Measurements from ENCODE around the gene APOL3. TPM values are rescaled to one million over a fixed set of nuclear protein-coding genes. Genes with fewer than 3 reads are reported as not detected.

Gene APOL3
- total RNA-seq, 1 donor from 2014 or later, result 2.3 TPM

DNA sequence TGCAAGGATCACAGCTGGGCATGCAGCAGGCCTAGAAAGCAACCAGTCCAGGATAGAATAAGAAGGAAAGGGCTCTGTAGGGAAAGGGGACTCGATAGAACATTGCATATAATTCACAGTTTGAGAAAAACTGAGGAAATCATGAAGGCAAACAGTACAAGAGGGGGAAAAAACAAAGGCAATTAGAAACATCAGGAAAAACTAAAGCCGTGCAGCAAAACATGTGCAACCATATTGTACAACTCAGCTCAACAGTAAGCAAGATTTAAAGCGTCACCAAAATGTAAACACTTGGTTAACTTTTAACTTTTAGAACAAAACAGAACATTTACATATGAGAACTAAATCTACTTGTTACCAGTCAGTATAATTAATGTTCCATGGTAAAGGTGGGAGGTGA lies 8.5 kb downstream of the APOL3 start:
- no peak overlapping the region for H3K4me2 ChIP-seq (ENCODE audit: low read length)
- no peak for DNase-seq (ENCODE audit: low read depth)
- no peaks in the 10 kb centered on the region for H3K36me3 ChIP-seq (ENCODE audit: insufficient read depth, low read length)
- no peaks in the 10 kb centered on the region for H3K9me3 ChIP-seq (ENCODE audit: insufficient read depth, low read depth, low read length)
- H3K4me3 ChIP-seq (ENCODE audit: insufficient read depth, low read depth, low read length), result no peak overlapping the region
- Mint-ChIP-seq H3K4me3 (ENCODE audit: unreplicated experiment) (no peak overlapping the region), H3K27ac (ENCODE audit: unreplicated experiment) (no peak overlapping the region), H3K4me1 (ENCODE audit: low read depth, unreplicated experiment) (peaks cover 17% of the 10 kb centered on the region), H3K36me3 (ENCODE audit: low read depth, unreplicated experiment) (no peaks in the 10 kb centered on the region), H3K9me3 (ENCODE audit: unreplicated experiment) (peaks cover 10% of the 10 kb centered on the region), H3K27me3 (ENCODE audit: low read depth, unreplicated experiment) (no peaks in the 10 kb centered on the region)
- peaks cover 9% of the 10 kb centered on the region for H3K4me1 ChIP-seq (ENCODE audit: insufficient read depth, low read length)
- no peak overlapping the region for H3K9ac ChIP-seq (ENCODE audit: low read length)
- TF ChIP-seq, protein P1, sequence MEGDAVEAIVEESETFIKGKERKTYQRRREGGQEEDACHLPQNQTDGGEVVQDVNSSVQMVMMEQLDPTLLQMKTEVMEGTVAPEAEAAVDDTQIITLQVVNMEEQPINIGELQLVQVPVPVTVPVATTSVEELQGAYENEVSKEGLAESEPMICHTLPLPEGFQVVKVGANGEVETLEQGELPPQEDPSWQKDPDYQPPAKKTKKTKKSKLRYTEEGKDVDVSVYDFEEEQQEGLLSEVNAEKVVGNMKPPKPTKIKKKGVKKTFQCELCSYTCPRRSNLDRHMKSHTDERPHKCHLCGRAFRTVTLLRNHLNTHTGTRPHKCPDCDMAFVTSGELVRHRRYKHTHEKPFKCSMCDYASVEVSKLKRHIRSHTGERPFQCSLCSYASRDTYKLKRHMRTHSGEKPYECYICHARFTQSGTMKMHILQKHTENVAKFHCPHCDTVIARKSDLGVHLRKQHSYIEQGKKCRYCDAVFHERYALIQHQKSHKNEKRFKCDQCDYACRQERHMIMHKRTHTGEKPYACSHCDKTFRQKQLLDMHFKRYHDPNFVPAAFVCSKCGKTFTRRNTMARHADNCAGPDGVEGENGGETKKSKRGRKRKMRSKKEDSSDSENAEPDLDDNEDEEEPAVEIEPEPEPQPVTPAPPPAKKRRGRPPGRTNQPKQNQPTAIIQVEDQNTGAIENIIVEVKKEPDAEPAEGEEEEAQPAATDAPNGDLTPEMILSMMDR (IDR thresholded peaks at IDR 0.05; ENCODE audit: insufficient read depth, low read depth, low read length), result no peak
- no peak for TF ChIP-seq EZH2 (IDR thresholded peaks at IDR 0.05; ENCODE audit: insufficient read depth, low read length)
- H2AFZ ChIP-seq (ENCODE audit: low read depth, low read length), result no peak overlapping the region
- no peak overlapping the region for H3K27ac ChIP-seq (ENCODE audit: low read depth, low read length)
- H3K79me2 ChIP-seq (ENCODE audit: insufficient read depth, low read length), result no peaks in the 10 kb centered on the region
- peaks cover 6% of the 10 kb centered on the region for H3K27me3 ChIP-seq (ENCODE audit: insufficient read depth, low read length)
- FAIRE-seq, result no peak
- no peaks in the 10 kb centered on the region for H4K20me1 ChIP-seq (ENCODE audit: insufficient read depth, low read length)

DNA sequence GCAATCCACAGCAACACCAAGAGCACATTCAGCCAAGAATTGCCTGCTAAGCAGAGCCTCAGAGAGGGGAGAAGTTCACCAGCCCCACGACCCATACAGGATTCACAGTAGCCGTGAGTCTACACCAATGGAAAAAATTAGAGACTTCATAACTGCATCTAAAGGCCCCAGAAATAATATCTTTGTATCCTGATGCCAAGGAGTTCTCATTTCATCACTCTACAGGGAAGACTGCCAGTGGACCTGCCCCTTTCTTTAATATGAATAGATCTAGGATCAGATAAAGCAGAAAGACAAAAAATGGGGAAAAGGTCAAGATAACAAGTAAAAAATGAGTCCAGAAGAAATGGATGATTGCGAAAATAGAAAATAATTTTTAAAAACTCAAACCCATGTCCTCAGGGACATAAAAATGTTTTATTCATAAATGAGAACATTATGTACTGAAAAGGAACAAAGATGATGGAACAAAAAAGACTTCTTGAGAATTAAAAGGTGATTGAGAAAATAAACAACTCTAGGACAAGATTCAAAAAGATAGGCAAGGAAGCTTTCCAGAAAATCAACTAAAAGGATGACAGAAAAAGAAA lies 9.5 kb downstream of the APOL3 start:
- Mint-ChIP-seq H3K9me3 (ENCODE audit: unreplicated experiment) (peaks cover 10% of the 10 kb centered on the region), H3K27me3 (ENCODE audit: low read depth, unreplicated experiment) (no peaks in the 10 kb centered on the region), H3K4me1 (ENCODE audit: low read depth, unreplicated experiment) (peaks cover 9% of the 10 kb centered on the region), H3K36me3 (ENCODE audit: low read depth, unreplicated experiment) (no peaks in the 10 kb centered on the region), H3K27ac (ENCODE audit: unreplicated experiment) (no peak overlapping the region), H3K4me3 (ENCODE audit: unreplicated experiment) (no peak overlapping the region)
- Histone ChIP-seq H3K9ac (ENCODE audit: low read length) (no peak overlapping the region), H3K4me3 (ENCODE audit: insufficient read depth, low read depth, low read length) (no peak overlapping the region), H3K36me3 (ENCODE audit: insufficient read depth, low read length) (no peaks in the 10 kb centered on the region), H3K27me3 (ENCODE audit: insufficient read depth, low read length) (peaks cover 6% of the 10 kb centered on the region), H3K9me3 (ENCODE audit: insufficient read depth, low read depth, low read length) (no peaks in the 10 kb centered on the region), H3K27ac (ENCODE audit: low read depth, low read length) (no peak overlapping the region), H2AFZ (ENCODE audit: low read depth, low read length) (no peak overlapping the region), H3K79me2 (ENCODE audit: insufficient read depth, low read length) (no peaks in the 10 kb centered on the region), H3K4me1 (ENCODE audit: insufficient read depth, low read length) (peaks cover under 1% of the 10 kb centered on the region), H4K20me1 (ENCODE audit: insufficient read depth, low read length) (no peaks in the 10 kb centered on the region), H3K4me2 (ENCODE audit: low read length) (no peak overlapping the region)
- no peak for DNase-seq (ENCODE audit: low read depth)
- no peak for TF ChIP-seq EZH2 (IDR thresholded peaks at IDR 0.05; ENCODE audit: insufficient read depth, low read length)
- TF ChIP-seq, protein P1 (IDR thresholded peaks at IDR 0.05; ENCODE audit: insufficient read depth, low read depth, low read length), result no peak
- no peak for FAIRE-seq

DNA sequence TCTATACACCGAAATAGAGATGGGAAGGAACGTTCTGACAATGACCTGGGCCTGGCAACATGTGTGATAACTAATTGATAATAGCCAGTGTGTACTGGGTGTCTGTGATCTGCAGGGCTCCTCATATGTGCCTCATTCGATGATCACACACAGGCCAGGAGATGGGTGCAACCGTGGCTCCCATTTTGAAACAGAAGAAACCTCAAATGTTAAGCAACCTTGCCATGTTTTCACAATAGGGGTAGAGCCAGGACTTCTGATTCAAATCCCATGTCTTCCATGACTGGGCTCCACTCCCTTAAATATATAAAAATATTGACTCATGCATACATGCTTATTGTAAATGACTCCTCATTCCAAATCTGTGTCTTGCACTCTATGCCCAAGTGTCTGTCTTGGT lies 11.1 kb downstream of the APOL3 start:
- TF ChIP-seq EZH2 (IDR thresholded peaks at IDR 0.05; ENCODE audit: insufficient read depth, low read length), result no peak
- TF ChIP-seq, protein P1 (IDR thresholded peaks at IDR 0.05; ENCODE audit: insufficient read depth, low read depth, low read length), result no peak
- H3K27ac Mint-ChIP-seq (ENCODE audit: unreplicated experiment), result no peak overlapping the region

More for the DNA sequence above, 11.1 kb downstream of the APOL3 start:
- no peak overlapping the region for H2AFZ ChIP-seq (ENCODE audit: low read depth, low read length)
- no peak overlapping the region for H3K4me2 ChIP-seq (ENCODE audit: low read length)
- H3K9me3 ChIP-seq (ENCODE audit: insufficient read depth, low read depth, low read length), result no peaks in the 10 kb centered on the region
- H3K36me3 ChIP-seq (ENCODE audit: insufficient read depth, low read length), result no peaks in the 10 kb centered on the region
- Mint-ChIP-seq H3K4me1 (ENCODE audit: low read depth, unreplicated experiment) (peaks cover 12% of the 10 kb centered on the region), H3K36me3 (ENCODE audit: low read depth, unreplicated experiment) (no peaks in the 10 kb centered on the region), H3K27me3 (ENCODE audit: low read depth, unreplicated experiment) (no peaks in the 10 kb centered on the region), H3K9me3 (ENCODE audit: unreplicated experiment) (peaks cover 10% of the 10 kb centered on the region), H3K4me3 (ENCODE audit: unreplicated experiment) (no peak overlapping the region)
- H3K27me3 ChIP-seq (ENCODE audit: insufficient read depth, low read length), result peaks cover 6% of the 10 kb centered on the region
- no peaks in the 10 kb centered on the region for H3K4me1 ChIP-seq (ENCODE audit: insufficient read depth, low read length)
- no peak for DNase-seq (ENCODE audit: low read depth)
- FAIRE-seq, result no peak
- H3K4me3 ChIP-seq (ENCODE audit: insufficient read depth, low read depth, low read length), result no peak overlapping the region
- no peaks in the 10 kb centered on the region for H4K20me1 ChIP-seq (ENCODE audit: insufficient read depth, low read length)
- H3K79me2 ChIP-seq (ENCODE audit: insufficient read depth, low read length), result no peaks in the 10 kb centered on the region
- no peak overlapping the region for H3K27ac ChIP-seq (ENCODE audit: low read depth, low read length)
- no peak overlapping the region for H3K9ac ChIP-seq (ENCODE audit: low read length)
